Cardiac fibroblast (primary cell): Measurements from ENCODE around the gene RHOJ.
A peak's percentile ranks its signal among the peaks of the same experiment; 100 is the strongest.

Experiments
- DNase-seq, 2 donors: peaks; one replicate each; pipeline versions ENCODE4 v3.0.0 to v3.0.0-alpha.2; 2010; ENCODE audit warnings: low read depth in 2 of 2
- H3K4me3 ChIP-seq, 2 donors: replicated peaks in 1 of 2; 1 replicate in 1 of 2; 2 replicates in 1 of 2; pipeline ENCODE4 v1.5.1; 2011; ENCODE audit warnings: low read depth in 2 of 2, low read length in 2 of 2, mild to moderate bottlenecking in 2 of 2, moderate library complexity in 1 of 2
- TF ChIP-seq, protein P1 (sequence below): IDR thresholded peaks from one replicate; pipeline ENCODE4 v1.5.1; 2011; ENCODE audit warnings: low read depth, mild to moderate bottlenecking, low read length, inconsistent platforms

The RHOJ gene

DNA sequence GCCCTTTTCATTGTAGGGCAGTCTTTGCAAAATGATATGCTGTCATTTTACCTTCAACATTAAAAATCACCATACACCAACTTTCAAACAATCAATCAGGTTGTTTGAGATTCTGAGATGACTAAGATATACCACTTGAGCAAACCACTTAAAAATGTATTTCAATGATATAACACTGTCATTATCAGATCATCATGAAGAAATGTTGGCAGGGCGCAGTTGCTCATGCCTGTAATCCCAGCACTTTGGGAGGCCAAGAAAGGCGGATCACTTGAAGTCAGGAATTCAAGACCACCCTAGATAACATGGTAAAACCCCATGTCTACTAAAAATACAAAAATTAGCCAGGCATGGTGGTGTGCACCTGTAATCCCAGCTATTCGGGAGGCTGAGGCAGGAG, 13.0 kb upstream of the RHOJ start:
- no peak for DNase-seq
- TF ChIP-seq, protein P1, sequence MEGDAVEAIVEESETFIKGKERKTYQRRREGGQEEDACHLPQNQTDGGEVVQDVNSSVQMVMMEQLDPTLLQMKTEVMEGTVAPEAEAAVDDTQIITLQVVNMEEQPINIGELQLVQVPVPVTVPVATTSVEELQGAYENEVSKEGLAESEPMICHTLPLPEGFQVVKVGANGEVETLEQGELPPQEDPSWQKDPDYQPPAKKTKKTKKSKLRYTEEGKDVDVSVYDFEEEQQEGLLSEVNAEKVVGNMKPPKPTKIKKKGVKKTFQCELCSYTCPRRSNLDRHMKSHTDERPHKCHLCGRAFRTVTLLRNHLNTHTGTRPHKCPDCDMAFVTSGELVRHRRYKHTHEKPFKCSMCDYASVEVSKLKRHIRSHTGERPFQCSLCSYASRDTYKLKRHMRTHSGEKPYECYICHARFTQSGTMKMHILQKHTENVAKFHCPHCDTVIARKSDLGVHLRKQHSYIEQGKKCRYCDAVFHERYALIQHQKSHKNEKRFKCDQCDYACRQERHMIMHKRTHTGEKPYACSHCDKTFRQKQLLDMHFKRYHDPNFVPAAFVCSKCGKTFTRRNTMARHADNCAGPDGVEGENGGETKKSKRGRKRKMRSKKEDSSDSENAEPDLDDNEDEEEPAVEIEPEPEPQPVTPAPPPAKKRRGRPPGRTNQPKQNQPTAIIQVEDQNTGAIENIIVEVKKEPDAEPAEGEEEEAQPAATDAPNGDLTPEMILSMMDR: no peak
- H3K4me3 ChIP-seq: no peak overlapping the region

DNA sequence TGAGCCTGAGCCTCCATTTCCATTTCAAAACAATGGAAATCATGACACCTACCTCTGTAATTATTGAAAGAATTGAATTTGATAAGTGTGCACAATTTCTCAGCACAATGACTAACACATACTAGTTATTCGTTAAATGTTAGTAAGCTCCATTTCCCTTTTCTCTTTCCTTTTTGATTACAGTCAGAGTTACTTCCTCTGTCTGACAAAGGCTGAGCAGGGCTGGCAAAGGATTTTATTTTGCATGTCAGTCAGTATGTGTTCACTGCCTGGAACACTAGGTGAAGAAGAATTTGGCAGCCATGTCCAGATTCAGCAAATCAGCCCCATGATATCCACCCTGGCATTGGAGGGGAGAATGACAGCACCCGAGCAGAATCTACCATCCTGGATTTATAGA, 12.2 kb upstream of the RHOJ start:
- TF ChIP-seq, protein P1: no peak
- H3K4me3 ChIP-seq: no peak overlapping the region
- peak; percentile 59 to 68 for DNase-seq

DNA sequence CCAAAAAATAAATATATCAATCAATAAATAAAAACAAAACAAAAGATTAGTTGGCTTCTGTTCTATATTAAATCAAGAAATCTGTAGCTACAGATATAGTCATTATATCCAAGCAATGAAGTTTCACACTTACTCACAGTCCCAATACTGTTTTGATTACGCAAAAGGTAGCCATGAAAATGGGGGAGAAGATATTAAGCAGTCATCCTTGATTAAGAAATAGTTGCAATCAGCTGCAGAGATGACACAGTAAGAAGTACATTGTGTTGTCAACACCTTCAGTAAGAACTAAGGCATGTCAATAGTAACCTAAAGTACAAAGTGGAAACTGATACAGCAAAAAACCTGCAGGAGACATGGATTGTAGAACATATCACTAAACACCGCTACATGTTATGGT, 11.0 kb upstream of the RHOJ start:
- no peak for DNase-seq
- no peak overlapping the region for H3K4me3 ChIP-seq
- TF ChIP-seq, protein P1: no peak

DNA sequence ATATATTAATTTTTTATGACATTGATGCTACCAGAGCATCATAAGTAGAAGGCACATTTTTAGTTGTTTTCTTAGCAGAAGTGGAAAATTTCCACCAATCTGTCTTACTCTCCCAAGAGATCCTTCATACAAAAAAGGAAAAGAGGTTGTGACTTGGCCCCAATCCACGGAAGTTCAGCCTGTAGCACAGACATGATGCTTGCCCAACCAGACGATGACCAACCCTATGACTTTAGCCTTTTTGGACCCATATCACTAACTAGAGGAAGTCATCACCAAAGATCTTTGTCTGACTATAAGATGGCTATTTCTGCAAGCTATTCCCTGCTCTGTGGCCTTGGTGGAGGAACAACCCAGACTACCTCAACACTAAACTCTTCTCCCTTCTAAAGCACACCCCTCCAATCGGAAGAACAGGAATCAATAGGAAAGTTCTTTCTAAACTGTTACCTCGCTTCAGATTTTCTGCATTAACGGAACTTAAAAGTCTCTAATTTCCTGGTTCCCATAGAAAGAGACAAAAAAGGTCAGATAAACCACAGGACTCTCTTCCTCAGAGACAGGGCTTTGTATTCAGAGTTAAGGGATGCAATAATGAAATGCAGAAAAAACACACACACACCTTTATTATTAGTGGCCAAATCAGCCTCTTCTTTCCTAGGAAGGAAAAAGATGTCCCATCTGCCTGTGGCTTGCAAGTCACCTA, 4.1 kb upstream of the RHOJ start:
- DNase-seq: peak; percentile 35 to 68
- TF ChIP-seq, protein P1: no peak
- H3K4me3 ChIP-seq: no peak overlapping the region

DNA sequence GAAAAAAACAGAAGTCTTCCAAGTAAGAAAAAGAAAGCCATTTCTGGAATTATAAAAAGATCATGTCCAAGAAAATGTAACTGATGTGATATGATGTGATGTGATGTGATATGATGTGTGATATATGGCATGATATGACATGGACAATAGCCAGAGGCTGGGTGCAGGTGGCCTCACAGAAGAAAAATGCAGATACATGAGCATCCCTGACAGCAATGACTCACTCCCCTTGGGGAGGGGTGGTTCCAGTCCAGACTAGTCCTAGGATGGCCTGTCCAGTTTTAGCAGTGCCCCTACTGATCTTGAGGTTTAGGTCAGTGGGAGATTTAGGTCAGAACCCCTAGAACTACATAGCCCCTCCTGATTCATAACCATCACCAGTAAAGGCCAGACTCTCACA, 3.5 kb upstream of the RHOJ start:
- no peak overlapping the region for H3K4me3 ChIP-seq
- TF ChIP-seq, protein P1: no peak
- DNase-seq: peak in 1 of 2 donors; percentile 33

DNA sequence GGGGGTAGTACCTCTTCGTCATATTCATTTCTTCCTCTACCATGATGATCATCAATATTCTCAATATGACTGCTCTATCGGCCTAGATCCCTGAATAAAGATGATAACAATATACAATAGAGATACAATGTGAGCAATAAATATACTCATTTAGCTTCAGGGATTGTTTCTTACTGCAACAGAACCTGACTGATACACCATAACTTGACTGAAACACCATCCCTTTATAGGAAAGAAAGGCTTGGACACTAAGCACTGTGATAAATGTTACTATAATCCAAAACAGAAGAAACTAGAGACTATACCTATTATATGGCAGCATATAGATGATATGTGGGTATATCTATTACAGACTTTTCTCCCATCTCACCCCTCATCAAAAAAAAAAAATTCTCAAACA, 1.2 kb upstream of the RHOJ start:
- no peak for DNase-seq
- no peak overlapping the region for H3K4me3 ChIP-seq
- TF ChIP-seq, protein P1: no peak
